ENCODE data around the gene C10orf95. TPM values are rescaled to one million over a fixed set of nuclear protein-coding genes. Genes with fewer than 3 reads are reported as not detected.

C10orf95 gene
- total RNA-seq, 2 donors from 2014 or later, result 2.8 to 4.8 TPM

DNA sequence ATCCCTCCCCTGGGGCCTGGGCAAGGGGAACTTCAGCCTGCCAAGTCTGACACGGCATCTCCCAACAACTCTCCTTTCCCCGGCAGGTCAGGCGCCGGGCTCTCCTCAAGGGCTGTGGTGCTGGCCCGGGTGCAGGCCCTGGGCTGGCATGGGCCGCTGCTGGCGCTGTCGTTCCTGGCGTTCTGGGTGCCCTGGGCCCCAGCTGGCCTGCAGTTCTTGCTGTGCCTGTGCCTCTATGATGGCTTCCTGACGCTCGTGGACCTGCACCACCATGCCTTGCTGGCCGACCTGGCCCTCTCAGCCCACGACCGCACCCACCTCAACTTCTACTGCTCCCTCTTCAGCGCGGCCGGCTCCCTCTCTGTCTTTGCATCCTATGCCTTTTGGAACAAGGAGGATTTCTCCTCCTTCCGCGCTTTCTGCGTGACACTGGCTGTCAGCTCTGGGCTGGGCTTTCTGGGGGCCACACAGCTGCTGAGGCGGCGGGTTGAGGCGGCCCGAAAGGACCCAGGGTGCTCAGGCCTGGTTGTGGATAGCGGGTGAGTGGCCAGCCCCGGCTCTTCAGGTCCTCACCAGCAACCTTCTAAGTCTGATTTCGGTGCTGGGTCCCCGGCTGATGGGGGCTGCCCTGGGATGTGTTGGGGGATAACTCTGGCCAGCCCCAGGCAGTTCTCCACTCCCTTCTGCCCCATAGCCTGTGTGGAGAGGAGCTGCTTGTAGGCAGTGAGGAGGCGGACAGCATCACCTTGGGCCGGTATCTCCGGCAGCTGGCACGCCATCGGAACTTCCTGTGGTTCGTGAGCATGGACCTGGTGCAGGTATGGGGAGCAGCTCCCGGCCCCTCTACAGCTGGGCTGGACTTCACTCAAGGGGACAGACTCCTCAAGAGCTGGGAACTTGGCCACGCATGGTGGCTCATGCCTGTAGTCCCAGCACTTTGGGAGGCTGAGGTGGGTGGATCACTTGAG lies 19.5 kb upstream of the C10orf95 start:
- H3K9me3 ChIP-seq, result no peaks in the 10 kb centered on the region
- DNase-seq, result no peak
- no peak overlapping the region for H3K27ac ChIP-seq
- intact Hi-C loops (cut with DNase I), result no loop called here
- no peak overlapping the region for H3K4me3 ChIP-seq
- H3K36me3 ChIP-seq, result no peaks in the 10 kb centered on the region
- H3K4me1 ChIP-seq, result no peaks in the 10 kb centered on the region
- TF ChIP-seq, protein P1, sequence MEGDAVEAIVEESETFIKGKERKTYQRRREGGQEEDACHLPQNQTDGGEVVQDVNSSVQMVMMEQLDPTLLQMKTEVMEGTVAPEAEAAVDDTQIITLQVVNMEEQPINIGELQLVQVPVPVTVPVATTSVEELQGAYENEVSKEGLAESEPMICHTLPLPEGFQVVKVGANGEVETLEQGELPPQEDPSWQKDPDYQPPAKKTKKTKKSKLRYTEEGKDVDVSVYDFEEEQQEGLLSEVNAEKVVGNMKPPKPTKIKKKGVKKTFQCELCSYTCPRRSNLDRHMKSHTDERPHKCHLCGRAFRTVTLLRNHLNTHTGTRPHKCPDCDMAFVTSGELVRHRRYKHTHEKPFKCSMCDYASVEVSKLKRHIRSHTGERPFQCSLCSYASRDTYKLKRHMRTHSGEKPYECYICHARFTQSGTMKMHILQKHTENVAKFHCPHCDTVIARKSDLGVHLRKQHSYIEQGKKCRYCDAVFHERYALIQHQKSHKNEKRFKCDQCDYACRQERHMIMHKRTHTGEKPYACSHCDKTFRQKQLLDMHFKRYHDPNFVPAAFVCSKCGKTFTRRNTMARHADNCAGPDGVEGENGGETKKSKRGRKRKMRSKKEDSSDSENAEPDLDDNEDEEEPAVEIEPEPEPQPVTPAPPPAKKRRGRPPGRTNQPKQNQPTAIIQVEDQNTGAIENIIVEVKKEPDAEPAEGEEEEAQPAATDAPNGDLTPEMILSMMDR (IDR thresholded peaks at IDR 0.05), result no peak
- H3K9ac ChIP-seq (ENCODE audit: low read depth in 2 of 2, low read length in 2 of 2), result no peak overlapping the region
- H3K27me3 ChIP-seq, result no peaks in the 10 kb centered on the region

DNA sequence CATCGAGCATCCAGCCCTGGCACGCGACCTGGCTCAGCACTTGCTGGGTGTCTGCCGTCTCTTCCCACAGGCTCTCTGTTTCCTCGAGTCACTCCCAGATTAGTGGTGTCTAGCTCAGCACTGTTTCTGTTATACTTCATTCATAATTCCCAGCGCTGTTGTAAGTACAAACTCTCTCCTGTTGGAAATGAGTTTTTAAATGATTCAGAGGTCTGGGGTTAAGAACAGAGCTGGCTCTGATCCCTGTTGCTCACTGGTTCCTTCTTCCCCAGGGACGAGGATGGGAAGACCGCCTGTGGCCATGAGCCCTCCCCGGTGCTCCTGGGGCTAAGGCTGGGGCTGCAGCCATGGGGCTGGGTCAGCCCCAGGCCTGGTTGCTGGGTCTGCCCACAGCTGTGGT lies 17.3 kb upstream of the C10orf95 start:
- H3K27me3 ChIP-seq, result no peaks in the 10 kb centered on the region
- H3K9me3 ChIP-seq, result no peaks in the 10 kb centered on the region
- H3K27ac ChIP-seq, result peak overlapping the region; percentile 21
- H3K36me3 ChIP-seq, result no peaks in the 10 kb centered on the region
- H3K4me1 ChIP-seq, result no peaks in the 10 kb centered on the region
- intact Hi-C loops (cut with DNase I), result no loop called here
- TF ChIP-seq, protein P1 (IDR thresholded peaks at IDR 0.05), result no peak
- H3K4me3 ChIP-seq, result no peak overlapping the region
- no peak for DNase-seq
- H3K9ac ChIP-seq (ENCODE audit: low read depth in 2 of 2, low read length in 2 of 2), result no peak overlapping the region

DNA sequence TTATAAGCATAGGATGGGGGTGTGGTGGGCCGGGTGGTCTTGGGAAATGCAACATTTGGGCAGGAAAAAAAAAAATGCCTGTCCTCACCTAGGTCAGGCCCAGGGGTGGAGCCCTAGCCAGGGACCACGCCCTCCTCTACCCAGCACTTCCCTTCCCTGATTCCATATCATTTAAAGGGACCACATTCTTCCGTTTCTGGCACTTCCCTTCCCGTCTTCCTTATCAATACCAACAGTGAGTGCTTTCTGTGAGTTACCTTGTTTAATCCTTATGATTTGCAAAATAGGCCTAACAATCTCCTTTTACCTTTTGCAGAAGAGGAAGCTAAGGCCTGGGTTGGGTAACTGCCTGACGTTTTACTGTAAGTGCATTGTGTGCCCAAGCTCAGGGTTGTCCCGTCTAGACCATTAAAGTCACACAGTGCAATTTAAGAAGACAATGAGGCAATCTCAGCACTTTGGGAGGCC lies 16.7 kb upstream of the C10orf95 start:
- Histone ChIP-seq H3K27ac (peak overlapping the region; percentile 21), H3K9me3 (no peaks in the 10 kb centered on the region), H3K9ac (ENCODE audit: low read depth in 2 of 2, low read length in 2 of 2) (peak overlapping the region in 1 of 2 donors; percentile 7), H3K36me3 (no peaks in the 10 kb centered on the region), H3K4me3 (peak overlapping the region; percentile 6), H3K27me3 (no peaks in the 10 kb centered on the region), H3K4me1 (no peaks in the 10 kb centered on the region)
- TF ChIP-seq, protein P1 (IDR thresholded peaks at IDR 0.05), result no peak
- DNase-seq, result peak; percentile 76
- intact Hi-C loops (cut with DNase I), result no loop called here

DNA sequence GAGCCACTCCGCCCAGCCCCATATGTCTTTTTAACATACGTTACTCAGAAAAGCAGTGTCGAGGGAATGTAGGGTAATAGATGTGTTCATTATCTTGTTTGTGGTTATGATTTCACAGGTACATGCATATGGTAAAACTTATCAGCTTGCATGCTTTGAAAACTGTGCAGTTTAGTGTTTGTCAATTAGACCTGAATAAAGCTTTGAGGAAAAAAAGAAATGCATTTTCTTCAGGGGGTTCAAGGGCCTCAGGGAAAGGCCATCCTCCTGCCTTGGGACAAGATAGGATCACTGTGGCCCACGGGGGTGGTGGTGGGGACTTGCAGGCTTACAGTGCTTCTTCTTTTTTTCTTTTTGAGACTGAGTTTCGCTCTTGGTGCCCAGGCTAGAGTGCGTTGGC lies 16.0 kb upstream of the C10orf95 start:
- no peaks in the 10 kb centered on the region for H3K36me3 ChIP-seq
- peak overlapping the region; percentile 21 for H3K27ac ChIP-seq
- no peak for DNase-seq

DNA sequence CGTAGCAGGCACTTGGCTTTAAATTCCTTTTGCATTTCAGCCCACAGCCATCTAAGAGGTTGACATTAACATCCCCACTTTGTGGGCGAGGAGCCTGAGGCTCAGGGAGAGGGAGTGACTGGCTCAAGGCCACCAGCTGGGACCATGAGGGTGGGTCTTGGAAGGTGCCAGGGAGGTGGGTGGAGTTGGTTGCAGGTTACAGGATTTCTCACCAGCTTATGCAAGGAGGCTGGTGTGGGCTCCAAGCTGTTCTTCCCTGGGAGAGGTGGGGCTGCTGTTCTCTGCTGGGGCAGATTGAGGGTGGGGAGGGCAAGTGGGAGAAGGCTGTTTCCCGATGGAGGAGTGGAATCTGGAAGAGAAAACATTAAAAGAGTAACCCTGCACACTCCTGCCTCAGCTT lies 14.1 kb upstream of the C10orf95 start:
- TF ChIP-seq, protein P1 (IDR thresholded peaks at IDR 0.05), result no peak
- H3K27me3 ChIP-seq, result no peaks in the 10 kb centered on the region
- intact Hi-C loops (cut with DNase I), result no loop called here
- no peak overlapping the region for H3K4me3 ChIP-seq
- no peaks in the 10 kb centered on the region for H3K36me3 ChIP-seq
- H3K9me3 ChIP-seq, result no peaks in the 10 kb centered on the region
- no peak overlapping the region for H3K27ac ChIP-seq
- peak; percentile 49 for DNase-seq
- H3K4me1 ChIP-seq, result peaks cover 12% of the 10 kb centered on the region
- no peak overlapping the region for H3K9ac ChIP-seq (ENCODE audit: low read depth in 2 of 2, low read length in 2 of 2)

More for the DNA sequence above, 16.0 kb upstream of the C10orf95 start:
- intact Hi-C loops (cut with DNase I), result no loop called here
- TF ChIP-seq, protein P1 (IDR thresholded peaks at IDR 0.05), result no peak
- Histone ChIP-seq H3K9ac (ENCODE audit: low read depth in 2 of 2, low read length in 2 of 2) (no peak overlapping the region), H3K4me3 (peak overlapping the region; percentile 6), H3K4me1 (peaks cover 4% of the 10 kb centered on the region), H3K27me3 (no peaks in the 10 kb centered on the region), H3K9me3 (no peaks in the 10 kb centered on the region)
